UCSD-AML1 (cell line): ENCODE results near the gene ATL3.
"Not testable (repeated sequence)": the region's sequence is repeated elsewhere in the genome, so short reads cannot be mapped to it uniquely, and the experiment has no call there.

Source experiments
- DNase-seq: peaks from one replicate; lab custom pipeline; 2025; ENCODE audit not compliant: unreplicated experiment; lab: John Stamatoyannopoulos, UW

The ATL3 gene

DNA sequence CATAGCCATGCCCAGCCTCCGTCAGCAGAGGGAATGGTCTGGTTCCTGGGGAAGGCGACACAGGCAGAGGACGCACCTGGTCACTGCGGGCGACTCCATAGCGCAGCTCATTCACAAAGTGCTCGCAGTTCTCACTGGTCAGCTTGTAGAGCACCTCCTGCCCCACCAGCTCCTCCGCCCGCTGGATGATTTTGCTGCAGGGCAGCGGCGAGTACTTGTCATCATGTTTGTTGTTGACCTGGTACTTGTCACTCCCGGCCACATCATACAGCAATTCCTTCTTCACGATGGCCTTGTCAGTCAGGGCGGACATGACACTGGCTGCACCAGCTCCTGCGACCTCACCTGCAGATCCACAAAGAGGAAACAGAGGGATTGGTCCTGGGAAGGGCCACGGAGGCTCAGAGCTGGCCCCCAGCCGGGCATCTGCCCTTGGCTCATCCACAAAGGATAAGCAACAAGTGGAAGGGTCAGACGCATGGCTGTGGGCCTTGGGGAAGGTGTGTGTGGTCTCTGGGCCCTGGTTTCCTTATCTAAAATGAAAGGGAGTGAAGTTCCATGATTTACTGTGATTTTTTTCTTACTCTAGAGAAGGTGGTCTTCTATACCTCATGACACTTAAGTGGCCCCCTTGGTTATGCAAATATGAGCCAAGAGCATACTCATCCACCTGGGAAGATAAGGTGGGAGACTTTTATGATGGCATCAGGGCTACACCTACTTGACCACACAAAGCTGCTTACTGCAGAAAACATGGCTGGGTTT is 81.0 kb downstream of the ATL3 start:
- no peak for DNase-seq

DNA sequence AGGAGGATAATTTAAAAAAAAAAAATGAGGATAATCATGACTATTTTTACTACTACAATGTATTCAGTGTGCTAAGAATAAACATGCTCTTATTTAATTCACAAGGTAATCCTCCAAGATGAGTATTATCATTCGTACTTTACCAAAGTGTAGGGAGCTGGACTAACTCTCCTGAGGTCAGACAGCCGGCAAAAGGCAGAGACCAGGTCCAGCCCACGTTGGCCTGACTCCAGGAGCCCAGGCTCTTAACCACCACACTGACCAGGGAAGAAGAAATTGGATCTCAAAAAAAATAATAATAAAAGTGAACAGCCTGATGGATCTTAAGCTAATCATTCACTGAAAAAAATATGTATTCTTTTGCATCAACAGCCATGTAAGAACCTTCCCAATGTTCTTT is 82.2 kb downstream of the ATL3 start:
- DNase-seq = no peak

DNA sequence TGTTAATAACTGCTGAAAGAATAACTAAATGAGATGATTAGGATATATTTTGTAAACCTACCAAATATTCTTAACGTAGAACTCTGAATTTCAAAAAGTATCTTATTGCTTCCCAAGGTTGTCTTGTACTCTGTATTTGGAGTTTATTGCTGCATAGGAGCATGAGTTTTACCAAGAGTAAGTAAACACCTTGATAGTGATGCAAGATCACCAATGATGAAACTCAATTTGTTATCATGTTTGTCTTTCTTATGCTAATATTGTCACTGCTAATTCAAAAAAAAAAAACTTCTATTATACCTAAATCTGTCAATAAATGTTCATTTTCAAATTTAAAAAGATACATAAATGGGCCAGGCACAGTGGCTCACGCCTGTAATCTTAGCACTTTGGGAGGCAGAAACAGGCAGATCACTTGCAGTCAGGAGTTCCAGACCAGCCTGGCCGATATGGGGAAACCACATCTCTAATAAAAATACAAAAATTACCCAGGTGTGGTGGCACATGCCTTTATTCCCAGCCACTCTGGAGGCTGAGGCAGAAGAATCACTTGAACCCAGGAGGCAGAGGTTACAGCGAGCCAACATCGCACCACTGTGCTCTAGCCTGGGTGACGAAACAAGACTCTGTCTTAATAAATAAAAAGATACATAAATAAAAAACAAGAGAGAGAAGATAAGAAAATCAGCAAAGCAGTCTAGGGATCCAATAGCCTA is 84.6 kb downstream of the ATL3 start:
- DNase-seq = no peak

DNA sequence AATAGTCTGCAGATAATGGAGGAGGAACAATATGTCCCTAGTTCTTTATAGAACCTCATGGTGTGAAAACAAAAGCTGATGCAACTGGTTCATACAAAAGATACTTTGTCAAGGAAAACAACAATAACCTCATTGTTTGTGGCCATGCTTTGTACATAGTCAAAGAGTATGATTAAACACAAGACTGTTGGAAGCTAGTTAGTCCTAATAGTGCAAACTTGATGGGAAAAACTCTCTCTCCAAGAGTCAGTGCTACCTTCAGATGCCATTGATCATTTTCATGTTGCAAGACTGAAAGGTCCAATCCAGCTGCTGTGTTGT is 87.9 kb downstream of the ATL3 start:
- DNase-seq = no peak

DNA sequence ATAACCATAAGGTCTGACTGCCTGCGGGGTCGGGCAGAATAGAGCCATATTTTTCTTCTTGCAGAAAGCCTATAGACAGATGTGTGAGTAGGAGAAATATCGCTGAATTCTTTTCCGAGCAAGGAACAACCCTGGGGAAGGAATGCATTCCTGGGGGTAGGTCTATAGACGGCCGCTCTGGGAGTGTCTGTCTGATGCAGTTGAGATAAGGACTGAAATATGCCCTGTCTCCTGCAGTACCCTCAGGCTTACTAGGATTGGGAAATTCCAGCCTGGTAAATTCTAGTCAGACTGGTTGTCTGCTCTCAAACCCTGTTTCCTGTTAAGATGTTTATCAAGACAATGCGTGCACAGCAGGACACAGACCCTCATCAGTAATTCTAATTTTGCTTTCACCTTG is 90.0 kb downstream of the ATL3 start:
- DNase-seq = not testable (repeated sequence)

DNA sequence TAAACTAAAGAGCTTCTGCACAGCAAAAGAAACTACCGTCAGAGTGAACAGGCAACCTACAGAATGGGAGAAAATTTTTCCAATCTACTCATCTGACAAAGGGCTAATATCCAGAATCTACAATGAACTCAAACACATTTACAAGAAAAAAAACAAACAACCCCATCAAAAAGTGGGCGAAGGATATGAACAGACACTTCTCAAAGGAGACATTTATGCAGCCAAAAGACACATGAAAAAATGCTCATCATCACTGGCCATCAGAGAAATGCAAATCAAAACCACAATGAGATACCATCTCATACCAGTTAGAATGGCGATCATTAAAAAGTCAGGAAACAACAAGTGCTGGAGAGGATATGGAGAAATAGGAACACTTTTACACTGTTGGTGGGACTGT is 92.3 kb downstream of the ATL3 start:
- not testable (repeated sequence) for DNase-seq

DNA sequence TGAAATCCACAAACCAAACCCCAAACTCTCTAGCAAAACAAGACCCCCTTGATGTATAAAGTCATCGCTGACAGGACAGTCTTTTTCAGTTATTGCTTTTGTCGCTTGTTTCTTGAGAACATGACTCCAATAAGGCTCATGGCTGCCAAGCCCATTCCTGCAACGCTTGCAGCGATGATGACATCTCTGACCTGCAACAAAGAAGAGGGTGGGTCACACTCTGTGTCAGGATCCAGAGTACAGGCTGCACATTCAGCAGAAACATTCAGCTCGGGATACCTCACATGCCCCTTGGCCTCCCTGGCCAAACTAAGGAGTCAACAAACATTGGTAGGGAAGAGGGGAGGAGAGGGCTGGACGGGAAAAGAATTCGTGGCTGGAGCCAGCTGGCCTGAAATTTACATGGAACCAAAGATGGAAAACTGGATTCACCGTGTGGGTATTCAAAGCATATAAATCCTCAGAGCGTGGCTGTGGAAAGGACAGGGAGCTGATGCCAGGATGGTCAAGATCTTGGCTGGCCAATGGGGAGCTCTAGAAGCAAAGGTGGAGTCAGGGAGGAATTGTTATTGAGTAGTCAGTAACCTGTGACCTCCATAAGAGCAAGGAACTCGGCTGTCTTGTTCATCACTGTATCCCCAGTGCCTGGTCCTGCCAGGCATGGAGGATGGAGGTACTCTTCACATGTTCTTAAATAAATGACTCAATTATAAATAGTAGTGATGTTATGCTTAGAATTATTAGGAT is 96.1 kb downstream of the ATL3 start:
- no peak for DNase-seq
